DOHH2 (cell line): ENCODE measurements around the gene MXRA7.

ENCODE experiments used
- H3F3A ChIP-seq: fragments of 200-600 bp; sonication (generic), shearing (Covaris generic); 2 replicates; pipeline ENCODE4 v1.6.0; 2016; ENCODE audit warnings: antibody characterized with exemption, mild to moderate bottlenecking; ENCODE audit not compliant: control insufficient read depth, insufficient read depth
- H3K27ac ChIP-seq: fragments of 200-600 bp; sonication (generic); 2 replicates; pipeline ENCODE4 v1.5.1; 2014; ENCODE audit warnings: low read depth, mild to moderate bottlenecking, low read length, moderate library complexity
- H3K27me3 ChIP-seq: fragments of 200-600 bp; sonication (generic); 2 replicates; pipeline ENCODE4 v1.6.1; 2014; ENCODE audit warnings: mild to moderate bottlenecking, low read length, mixed read lengths; ENCODE audit not compliant: control insufficient read depth
- H3K36me3 ChIP-seq: fragments of 200-600 bp; sonication (generic); 2 replicates; pipeline ENCODE4 v1.6.1; 2014; ENCODE audit warnings: mild to moderate bottlenecking, low read length, moderate library complexity, mixed read lengths; ENCODE audit not compliant: control insufficient read depth
- H3K4me1 ChIP-seq: fragments of 200-600 bp; sonication (generic); 2 replicates; pipeline ENCODE4 v1.6.1; 2014; ENCODE audit warnings: mild to moderate bottlenecking, low read length, mixed read lengths; ENCODE audit not compliant: control insufficient read depth
- H3K4me2 ChIP-seq: fragments of 200-600 bp; sonication (generic); 2 replicates; pipeline ENCODE4 v1.6.0; 2014; ENCODE audit warnings: mild to moderate bottlenecking, low read length, moderate library complexity
- H3K4me3 ChIP-seq: fragments of 200-600 bp; sonication (generic); 2 replicates; pipeline ENCODE4 v1.5.1; 2014; ENCODE audit warnings: mild to moderate bottlenecking, low read length, mixed read lengths
- H3K79me2 ChIP-seq: fragments of 200-600 bp; sonication (generic); 2 replicates; pipeline ENCODE4 v1.6.1; 2014; ENCODE audit warnings: mild to moderate bottlenecking, low read length, mixed read lengths; ENCODE audit not compliant: control insufficient read depth
- H3K9me2 ChIP-seq: fragments of 200-600 bp; sonication (generic); replicated peaks from 2 replicates; pipeline ENCODE4 v1.6.1; 2014; ENCODE audit warnings: mild to moderate bottlenecking, low read length, mixed read lengths; ENCODE audit not compliant: control insufficient read depth
- H3K9me3 ChIP-seq: fragments of 200-600 bp; sonication (generic); 2 replicates; pipeline ENCODE4 v1.6.1; 2014; ENCODE audit warnings: antibody characterized with exemption, low read length, mixed read lengths; ENCODE audit not compliant: control insufficient read depth, insufficient read depth
- H4K20me1 ChIP-seq: fragments of 200-600 bp; sonication (generic); 2 replicates; pipeline ENCODE4 v1.6.0; 2014; ENCODE audit warnings: low read depth, mild to moderate bottlenecking, antibody characterized with exemption, low read length, moderate library complexity; ENCODE audit not compliant: control insufficient read depth, insufficient read depth
- EZH2phosphoT487 ChIP-seq: fragments of 200-600 bp; sonication (generic); IDR thresholded peaks from 2 replicates; pipeline ENCODE4 v1.6.1; 2017; ENCODE audit warnings: borderline replicate concordance, mild to moderate bottlenecking, antibody characterized with exemption, low read length, moderate library complexity, mixed read lengths
- TF ChIP-seq, protein P1 (sequence below): fragments of 200-600 bp; sonication (generic); IDR thresholded peaks from one replicate; pipeline ENCODE4 v1.5.1; 2014; ENCODE audit warnings: antibody characterized with exemption, mild to moderate bottlenecking, low read depth, low read length; ENCODE audit not compliant: poor library complexity, severe bottlenecking

MXRA7 gene

DNA sequence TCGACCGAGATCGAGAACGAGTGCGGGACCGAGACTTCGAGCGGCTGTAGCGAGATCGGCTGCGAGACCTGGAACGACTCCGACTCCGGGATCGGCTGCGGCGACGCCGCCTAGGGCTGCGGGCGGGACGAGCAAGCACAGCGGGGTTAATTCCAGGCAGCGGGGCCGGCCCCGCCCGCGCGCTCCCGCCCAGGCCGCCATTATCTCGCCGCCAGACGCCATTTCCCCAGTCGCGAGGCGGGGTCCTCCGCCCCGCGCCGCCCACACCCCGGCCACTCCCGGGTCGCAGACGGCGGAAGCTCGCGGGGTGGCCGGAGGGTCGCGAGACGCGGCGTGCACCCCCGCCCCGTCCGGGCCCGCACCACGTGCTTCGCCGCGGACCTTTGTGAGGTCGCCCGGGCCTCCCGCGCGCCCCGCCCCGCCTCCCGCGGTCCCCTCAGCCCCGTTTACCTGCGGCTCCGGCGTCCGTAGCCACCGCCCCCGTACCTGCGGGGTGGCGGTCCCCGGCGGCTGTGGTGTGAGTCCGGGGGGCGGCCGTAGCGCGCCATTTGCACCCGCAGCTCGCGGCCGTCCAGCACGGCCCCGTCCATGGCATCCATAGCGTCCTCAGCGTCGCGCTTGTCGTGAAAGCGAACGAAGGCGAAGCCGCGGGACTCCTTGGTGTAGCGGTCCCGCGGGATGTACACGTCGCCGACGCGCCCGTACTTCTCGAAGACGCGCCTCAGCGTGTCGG lies 25.8 kb upstream of the MXRA7 start:
- Histone ChIP-seq H3K79me2 (peaks cover 73% of the 10 kb centered on the region), H3K27ac (peak overlapping the region; percentile 93), H3K9me2 (no peaks in the 10 kb centered on the region), H3F3A (peaks cover 52% of the 10 kb centered on the region), H3K4me3 (peak overlapping the region; percentile 89), H3K36me3 (peaks cover 61% of the 10 kb centered on the region), H3K4me2 (peak overlapping the region; percentile 66), H3K9me3 (no peaks in the 10 kb centered on the region), H3K27me3 (no peaks in the 10 kb centered on the region), H4K20me1 (peaks cover 28% of the 10 kb centered on the region), H3K4me1 (peaks cover 45% of the 10 kb centered on the region)
- TF ChIP-seq, protein P1, sequence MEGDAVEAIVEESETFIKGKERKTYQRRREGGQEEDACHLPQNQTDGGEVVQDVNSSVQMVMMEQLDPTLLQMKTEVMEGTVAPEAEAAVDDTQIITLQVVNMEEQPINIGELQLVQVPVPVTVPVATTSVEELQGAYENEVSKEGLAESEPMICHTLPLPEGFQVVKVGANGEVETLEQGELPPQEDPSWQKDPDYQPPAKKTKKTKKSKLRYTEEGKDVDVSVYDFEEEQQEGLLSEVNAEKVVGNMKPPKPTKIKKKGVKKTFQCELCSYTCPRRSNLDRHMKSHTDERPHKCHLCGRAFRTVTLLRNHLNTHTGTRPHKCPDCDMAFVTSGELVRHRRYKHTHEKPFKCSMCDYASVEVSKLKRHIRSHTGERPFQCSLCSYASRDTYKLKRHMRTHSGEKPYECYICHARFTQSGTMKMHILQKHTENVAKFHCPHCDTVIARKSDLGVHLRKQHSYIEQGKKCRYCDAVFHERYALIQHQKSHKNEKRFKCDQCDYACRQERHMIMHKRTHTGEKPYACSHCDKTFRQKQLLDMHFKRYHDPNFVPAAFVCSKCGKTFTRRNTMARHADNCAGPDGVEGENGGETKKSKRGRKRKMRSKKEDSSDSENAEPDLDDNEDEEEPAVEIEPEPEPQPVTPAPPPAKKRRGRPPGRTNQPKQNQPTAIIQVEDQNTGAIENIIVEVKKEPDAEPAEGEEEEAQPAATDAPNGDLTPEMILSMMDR = no peak
- TF ChIP-seq EZH2phosphoT487 = no peak

DNA sequence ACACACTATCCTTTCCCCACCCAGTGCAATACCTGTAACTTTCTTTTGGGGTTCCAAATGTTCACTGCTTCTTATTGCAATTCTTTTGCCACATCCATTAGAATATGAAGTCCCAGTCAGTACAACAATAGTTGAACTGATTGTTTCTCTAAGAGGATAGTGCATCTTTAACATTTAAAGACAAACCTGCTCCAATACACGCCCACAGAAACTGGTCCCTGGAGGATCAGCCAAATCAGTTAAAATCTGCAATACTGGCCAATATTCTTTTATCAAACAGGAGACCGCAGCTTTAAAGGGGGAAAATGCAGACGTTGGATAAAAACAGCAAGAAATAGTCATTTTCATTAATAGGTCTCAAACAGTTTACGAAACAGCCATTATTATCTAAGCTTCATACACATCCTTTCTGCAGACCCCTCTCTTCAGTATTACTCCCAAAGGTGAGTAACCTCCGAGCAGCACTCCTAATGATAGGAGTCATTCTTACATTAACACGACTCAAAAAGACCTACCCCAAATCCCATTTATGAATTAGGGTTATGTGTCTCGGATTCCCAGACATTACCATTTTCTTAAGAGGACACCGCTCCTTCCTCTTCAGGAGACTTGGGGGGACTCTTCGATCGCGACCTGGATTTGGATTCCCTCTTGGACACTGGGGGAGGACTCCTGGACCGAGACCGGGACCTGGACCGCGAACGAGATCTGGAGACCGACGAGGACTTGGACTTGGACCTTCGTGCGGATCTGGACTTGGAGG lies 25.0 kb upstream of the MXRA7 start:
- no peaks in the 10 kb centered on the region for H3K27me3 ChIP-seq
- H3K27ac ChIP-seq = peak overlapping the region; percentile 93
- H3K79me2 ChIP-seq = peaks cover 79% of the 10 kb centered on the region
- peaks cover 28% of the 10 kb centered on the region for H4K20me1 ChIP-seq
- TF ChIP-seq EZH2phosphoT487 = no peak
- TF ChIP-seq, protein P1 = no peak
- peaks cover 60% of the 10 kb centered on the region for H3K36me3 ChIP-seq
- H3K4me1 ChIP-seq = peaks cover 51% of the 10 kb centered on the region
- peak overlapping the region; percentile 89 for H3K4me3 ChIP-seq
- H3K9me2 ChIP-seq = no peaks in the 10 kb centered on the region
- H3K9me3 ChIP-seq = no peaks in the 10 kb centered on the region
- peak overlapping the region; percentile 66 for H3K4me2 ChIP-seq
- H3F3A ChIP-seq = peaks cover 57% of the 10 kb centered on the region

DNA sequence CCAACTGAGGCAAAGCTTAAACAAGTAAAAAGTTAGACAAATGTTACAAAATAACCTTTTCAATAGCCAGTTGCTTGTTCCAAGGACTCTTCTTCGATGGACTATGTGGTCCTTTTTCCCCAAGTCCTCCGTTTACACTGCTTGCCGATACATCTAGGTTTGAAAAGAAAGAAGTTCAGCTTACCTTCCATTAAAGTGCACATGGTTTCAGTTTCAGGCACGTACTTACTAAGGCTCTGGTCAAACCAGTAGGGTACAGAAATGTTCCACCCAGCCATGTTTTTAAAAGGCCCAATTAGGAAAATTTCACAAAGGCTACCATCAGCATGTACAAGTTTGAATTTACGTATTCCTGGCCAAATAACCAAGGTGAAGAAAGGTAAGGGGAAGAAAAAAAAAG lies 24.2 kb upstream of the MXRA7 start:
- Histone ChIP-seq H3K27ac (peak overlapping the region; percentile 93), H3K9me3 (no peaks in the 10 kb centered on the region), H3K4me2 (peak overlapping the region; percentile 66), H3K4me1 (peaks cover 57% of the 10 kb centered on the region), H3K79me2 (peaks cover 85% of the 10 kb centered on the region), H3K9me2 (no peaks in the 10 kb centered on the region), H3K4me3 (peak overlapping the region; percentile 89), H3K27me3 (no peaks in the 10 kb centered on the region), H3F3A (peaks cover 61% of the 10 kb centered on the region), H3K36me3 (peaks cover 65% of the 10 kb centered on the region), H4K20me1 (peaks cover 28% of the 10 kb centered on the region)
- TF ChIP-seq, protein P1 = no peak
- TF ChIP-seq EZH2phosphoT487 = no peak
